ENCODE measurements around the gene VIPR2.

The VIPR2 gene

DNA sequence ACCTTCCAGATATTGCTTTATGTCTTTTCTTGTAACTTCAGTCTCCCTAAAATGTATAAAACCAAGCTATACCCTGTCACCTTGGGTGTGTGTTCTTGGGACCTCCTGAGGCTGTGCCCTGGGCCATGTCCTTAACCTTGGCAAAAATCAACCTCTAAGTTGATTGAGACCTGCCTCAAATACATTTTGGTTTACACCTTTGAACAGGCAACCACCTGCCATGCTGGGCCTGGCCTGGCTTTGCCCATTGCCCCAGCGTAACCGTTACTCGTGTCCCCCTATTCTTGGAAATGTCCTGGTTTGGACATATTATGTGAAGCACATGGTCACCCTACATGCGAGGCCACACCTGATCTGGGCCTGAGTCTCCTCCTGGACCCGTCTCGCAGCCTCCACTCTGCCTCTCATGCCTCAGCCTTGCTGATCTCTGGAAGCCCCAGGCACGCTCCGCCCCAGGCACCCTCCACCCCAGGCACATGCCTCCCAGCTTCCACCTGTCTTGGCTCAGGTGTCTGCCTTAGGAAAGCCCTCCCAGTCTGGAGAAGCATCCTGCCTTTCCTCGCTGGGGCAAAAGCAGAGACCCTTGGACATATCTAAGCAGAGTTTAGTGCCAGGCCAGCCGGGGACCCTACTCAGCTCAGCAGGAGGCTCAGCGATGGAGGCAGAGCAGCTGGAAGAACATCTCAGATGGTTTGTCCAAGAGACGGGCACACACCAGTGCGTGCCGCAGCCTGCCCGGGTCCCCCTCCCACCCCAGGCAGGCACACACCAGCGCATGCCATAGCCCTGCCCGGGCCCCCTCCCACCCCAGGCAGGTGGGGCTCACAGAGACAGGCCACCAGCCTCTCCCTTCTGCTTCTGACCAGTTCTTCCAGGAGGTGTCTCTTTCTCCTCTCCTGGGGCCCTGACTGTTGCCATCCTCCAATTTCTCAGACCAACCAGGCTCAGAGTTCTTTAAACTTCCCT is 4.0 kb upstream of the VIPR2 start:
- H3K9me3 ChIP-seq (ENCODE audit: control insufficient read depth in 2 of 2, low read length in 2 of 2): no peaks in the 10 kb centered on the region
- H3K9ac ChIP-seq (ENCODE audit: low read depth in 1 of 2, low read length in 2 of 2): no peak overlapping the region

DNA sequence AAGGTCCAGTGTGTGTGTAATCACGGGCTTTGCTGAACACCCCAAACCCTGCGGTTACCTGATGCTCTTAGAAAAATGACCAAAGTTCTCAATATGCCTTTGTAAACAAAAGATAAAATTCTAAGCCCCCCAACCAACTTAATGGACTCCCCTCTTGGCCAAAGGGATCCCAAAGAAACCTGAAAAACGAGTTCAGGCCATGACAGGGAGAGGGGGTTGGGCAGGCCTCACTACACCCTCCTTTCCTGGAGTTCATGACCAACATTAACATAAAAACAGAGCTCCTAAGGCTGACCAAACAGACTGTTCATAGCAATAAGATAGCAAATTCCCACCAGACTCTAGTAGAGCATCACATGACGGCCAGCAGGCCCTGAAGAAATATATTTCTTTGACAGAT is 3.0 kb upstream of the VIPR2 start:
- peaks cover 0 to 2% of the 10 kb centered on the region in 2 donors for H3K4me1 ChIP-seq (ENCODE audit: control insufficient read depth in 2 of 2, insufficient read depth in 2 of 2, low read length in 2 of 2)
- no peak overlapping the region for H3K27ac ChIP-seq (ENCODE audit: low read depth in 2 of 2, low read length in 2 of 2)
- H3K4me3 ChIP-seq (ENCODE audit: low read length in 2 of 2): no peak overlapping the region
- H3K9me3 ChIP-seq (ENCODE audit: control insufficient read depth in 2 of 2, low read length in 2 of 2): no peaks in the 10 kb centered on the region
- no peak overlapping the region for H3K9ac ChIP-seq (ENCODE audit: low read depth in 1 of 2, low read length in 2 of 2)
- H3K27me3 ChIP-seq (ENCODE audit: control insufficient read depth in 2 of 2, insufficient read depth in 2 of 2, low read length in 2 of 2): peaks cover 16 to 18% of the 10 kb centered on the region in 2 donors
- no peaks in the 10 kb centered on the region for H3K36me3 ChIP-seq (ENCODE audit: control insufficient read depth in 2 of 2, insufficient read depth in 2 of 2, low read length in 2 of 2)

More for the DNA sequence above, 4.0 kb upstream of the VIPR2 start:
- Histone ChIP-seq H3K27me3 (ENCODE audit: control insufficient read depth in 2 of 2, insufficient read depth in 2 of 2, low read length in 2 of 2) (peaks cover 8% of the 10 kb centered on the region in 2 donors), H3K36me3 (ENCODE audit: control insufficient read depth in 2 of 2, insufficient read depth in 2 of 2, low read length in 2 of 2) (no peaks in the 10 kb centered on the region), H3K27ac (ENCODE audit: low read depth in 2 of 2, low read length in 2 of 2) (no peak overlapping the region), H3K4me1 (ENCODE audit: control insufficient read depth in 2 of 2, insufficient read depth in 2 of 2, low read length in 2 of 2) (peaks cover 0 to 2% of the 10 kb centered on the region in 2 donors), H3K4me3 (ENCODE audit: low read length in 2 of 2) (no peak overlapping the region)

DNA sequence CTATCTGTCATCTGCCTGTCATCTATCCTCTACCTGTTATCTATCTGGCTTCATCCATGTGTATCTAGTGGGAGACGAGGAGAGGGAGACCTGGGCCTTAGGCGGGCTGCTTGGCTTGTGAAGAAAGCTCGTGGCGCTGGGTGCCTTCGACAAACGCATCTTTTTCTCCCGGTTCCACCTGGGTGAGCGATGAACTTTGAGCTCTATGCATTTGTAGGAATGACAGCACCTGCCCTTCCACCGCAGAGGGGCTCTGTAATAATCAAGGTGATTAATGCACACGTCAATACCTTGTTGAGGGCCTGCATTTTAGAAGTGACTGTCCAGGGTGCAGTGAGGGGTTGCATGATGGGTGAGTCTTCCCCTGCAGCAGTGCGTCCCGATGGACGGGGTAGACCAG is 2.6 kb upstream of the VIPR2 start:
- no peak overlapping the region for H3K27ac ChIP-seq (ENCODE audit: low read depth in 2 of 2, low read length in 2 of 2)
- H3K4me1 ChIP-seq (ENCODE audit: control insufficient read depth in 2 of 2, insufficient read depth in 2 of 2, low read length in 2 of 2): peaks cover 0 to 2% of the 10 kb centered on the region in 2 donors
- H3K9ac ChIP-seq (ENCODE audit: low read depth in 1 of 2, low read length in 2 of 2): no peak overlapping the region
- H3K36me3 ChIP-seq (ENCODE audit: control insufficient read depth in 2 of 2, insufficient read depth in 2 of 2, low read length in 2 of 2): no peaks in the 10 kb centered on the region
- no peaks in the 10 kb centered on the region for H3K9me3 ChIP-seq (ENCODE audit: control insufficient read depth in 2 of 2, low read length in 2 of 2)
- H3K4me3 ChIP-seq (ENCODE audit: low read length in 2 of 2): no peak overlapping the region
- H3K27me3 ChIP-seq (ENCODE audit: control insufficient read depth in 2 of 2, insufficient read depth in 2 of 2, low read length in 2 of 2): peaks cover 16 to 21% of the 10 kb centered on the region in 2 donors

DNA sequence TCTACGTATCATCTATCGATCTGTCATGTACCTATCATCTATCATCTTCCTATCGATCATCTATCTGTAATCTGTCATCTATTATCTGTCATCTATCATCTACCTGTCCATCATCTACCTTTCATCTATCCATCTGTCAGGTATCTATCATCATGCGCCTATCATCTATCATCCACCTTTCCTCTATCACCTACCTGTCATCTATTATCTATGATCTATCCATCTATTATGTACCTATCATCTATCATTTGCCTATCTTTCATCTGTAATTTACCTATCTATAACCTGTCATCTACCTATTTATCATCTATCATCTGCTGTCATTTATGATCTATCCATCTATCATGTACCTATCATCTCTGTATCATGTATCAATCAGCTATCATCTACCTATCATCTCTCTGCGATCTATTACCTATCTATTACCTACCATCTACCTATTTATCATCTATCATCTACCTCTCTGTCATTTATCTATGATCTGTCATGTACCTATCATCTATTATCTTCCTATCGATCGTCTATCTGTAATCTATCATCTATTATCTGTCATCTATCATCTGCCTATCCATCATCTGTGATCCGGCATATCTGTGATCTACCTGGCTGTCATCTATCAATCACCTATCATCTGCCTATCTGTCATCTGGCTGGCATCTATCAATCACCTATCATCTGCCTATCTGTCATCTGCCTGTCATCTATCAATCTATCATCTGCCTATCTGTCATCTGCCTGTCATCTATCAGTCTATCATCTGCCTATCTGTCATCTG is 1.6 kb upstream of the VIPR2 start:
- Histone ChIP-seq H3K4me3 (ENCODE audit: low read length in 2 of 2) (no peak overlapping the region), H3K9me3 (ENCODE audit: control insufficient read depth in 2 of 2, low read length in 2 of 2) (no peaks in the 10 kb centered on the region), H3K4me1 (ENCODE audit: control insufficient read depth in 2 of 2, insufficient read depth in 2 of 2, low read length in 2 of 2) (peaks cover 0 to 2% of the 10 kb centered on the region in 2 donors), H3K27me3 (ENCODE audit: control insufficient read depth in 2 of 2, insufficient read depth in 2 of 2, low read length in 2 of 2) (peaks cover 16 to 21% of the 10 kb centered on the region in 2 donors), H3K36me3 (ENCODE audit: control insufficient read depth in 2 of 2, insufficient read depth in 2 of 2, low read length in 2 of 2) (no peaks in the 10 kb centered on the region), H3K27ac (ENCODE audit: low read depth in 2 of 2, low read length in 2 of 2) (no peak overlapping the region), H3K9ac (ENCODE audit: low read depth in 1 of 2, low read length in 2 of 2) (no peak overlapping the region)

DNA sequence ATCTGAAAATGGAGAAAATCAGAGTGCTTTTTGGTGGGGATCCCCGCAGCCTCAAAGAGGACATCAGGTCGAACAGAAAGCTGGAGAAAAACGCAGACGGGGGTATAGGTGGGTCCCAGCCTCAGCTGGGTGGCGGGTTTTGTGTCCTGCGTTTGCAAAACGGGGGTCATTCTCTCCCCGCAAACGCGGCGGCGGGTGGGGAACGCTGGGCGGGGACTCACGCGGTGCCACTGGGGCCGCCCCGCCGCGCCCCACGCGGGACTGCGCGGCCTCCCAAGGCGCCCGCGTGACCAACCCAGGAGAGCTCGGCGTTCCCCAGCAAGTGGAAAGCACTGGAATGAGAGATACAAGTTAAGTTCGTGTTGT is 806 bp upstream of the VIPR2 start:
- Histone ChIP-seq H3K36me3 (ENCODE audit: control insufficient read depth in 2 of 2, insufficient read depth in 2 of 2, low read length in 2 of 2) (no peaks in the 10 kb centered on the region), H3K9ac (ENCODE audit: low read depth in 1 of 2, low read length in 2 of 2) (no peak overlapping the region), H3K9me3 (ENCODE audit: control insufficient read depth in 2 of 2, low read length in 2 of 2) (no peaks in the 10 kb centered on the region), H3K27me3 (ENCODE audit: control insufficient read depth in 2 of 2, insufficient read depth in 2 of 2, low read length in 2 of 2) (peaks cover 16 to 21% of the 10 kb centered on the region in 2 donors), H3K4me3 (ENCODE audit: low read length in 2 of 2) (no peak overlapping the region), H3K4me1 (ENCODE audit: control insufficient read depth in 2 of 2, insufficient read depth in 2 of 2, low read length in 2 of 2) (peaks cover 0 to 2% of the 10 kb centered on the region in 2 donors), H3K27ac (ENCODE audit: low read depth in 2 of 2, low read length in 2 of 2) (no peak overlapping the region)

DNA sequence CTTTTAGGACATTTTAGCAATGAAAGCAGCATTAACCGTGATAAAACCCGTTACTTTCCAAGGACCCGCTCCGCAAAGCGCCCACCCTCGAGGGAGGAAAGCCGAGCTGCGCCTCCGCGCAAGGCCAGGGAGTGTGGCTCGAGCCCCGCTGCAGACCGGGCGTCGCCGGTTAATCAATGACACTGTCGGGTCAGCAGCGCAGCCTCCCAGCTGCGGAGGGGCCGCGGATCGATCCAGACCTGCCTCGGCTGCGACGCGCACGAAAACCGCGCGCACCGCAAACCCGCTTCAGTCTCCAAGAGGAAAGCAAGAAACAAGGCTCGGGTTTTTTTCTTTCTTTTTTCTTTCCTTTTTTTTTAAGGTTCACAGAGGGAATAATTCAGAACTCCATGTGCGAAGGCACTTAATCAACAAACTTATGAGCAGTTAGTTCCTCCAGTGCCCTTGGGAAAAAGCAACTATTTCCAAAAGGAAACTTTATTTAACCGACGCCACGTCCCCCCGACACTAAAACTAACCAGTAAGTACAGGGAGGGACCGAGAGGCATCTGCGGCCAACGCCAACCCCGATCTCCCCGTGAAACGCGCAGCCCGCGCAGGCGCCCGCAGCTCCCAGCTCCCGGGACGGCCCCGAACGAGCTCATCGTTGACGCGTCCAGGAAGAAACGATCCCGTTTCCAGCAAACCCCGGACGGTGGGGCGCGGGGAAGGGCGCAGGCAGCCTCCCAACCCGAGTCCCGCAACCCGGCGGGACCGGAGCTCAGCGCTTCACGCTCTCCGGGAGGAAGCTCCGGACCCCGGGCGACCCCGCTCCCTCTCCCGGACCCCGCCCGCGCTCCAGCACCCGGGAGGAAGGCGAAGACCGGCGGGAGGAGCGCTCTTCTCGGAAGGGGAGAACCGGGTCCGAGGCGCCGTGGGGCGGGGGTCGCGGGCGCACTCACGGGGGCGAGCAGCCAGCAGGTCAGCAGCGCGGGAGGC is 598 bp downstream of the VIPR2 start:
- H3K27me3 ChIP-seq (ENCODE audit: control insufficient read depth in 2 of 2, insufficient read depth in 2 of 2, low read length in 2 of 2): peaks cover 16 to 21% of the 10 kb centered on the region in 2 donors
- peak overlapping the region in 1 of 2 donors; percentile 10 for H3K9ac ChIP-seq (ENCODE audit: low read depth in 1 of 2, low read length in 2 of 2)
- H3K9me3 ChIP-seq (ENCODE audit: control insufficient read depth in 2 of 2, low read length in 2 of 2): no peaks in the 10 kb centered on the region
- no peak overlapping the region for H3K27ac ChIP-seq (ENCODE audit: low read depth in 2 of 2, low read length in 2 of 2)
- H3K36me3 ChIP-seq (ENCODE audit: control insufficient read depth in 2 of 2, insufficient read depth in 2 of 2, low read length in 2 of 2): no peaks in the 10 kb centered on the region
- peak overlapping the region; percentile 38 to 62 for H3K4me3 ChIP-seq (ENCODE audit: low read length in 2 of 2)
- peaks cover 0 to 2% of the 10 kb centered on the region in 2 donors for H3K4me1 ChIP-seq (ENCODE audit: control insufficient read depth in 2 of 2, insufficient read depth in 2 of 2, low read length in 2 of 2)

DNA sequence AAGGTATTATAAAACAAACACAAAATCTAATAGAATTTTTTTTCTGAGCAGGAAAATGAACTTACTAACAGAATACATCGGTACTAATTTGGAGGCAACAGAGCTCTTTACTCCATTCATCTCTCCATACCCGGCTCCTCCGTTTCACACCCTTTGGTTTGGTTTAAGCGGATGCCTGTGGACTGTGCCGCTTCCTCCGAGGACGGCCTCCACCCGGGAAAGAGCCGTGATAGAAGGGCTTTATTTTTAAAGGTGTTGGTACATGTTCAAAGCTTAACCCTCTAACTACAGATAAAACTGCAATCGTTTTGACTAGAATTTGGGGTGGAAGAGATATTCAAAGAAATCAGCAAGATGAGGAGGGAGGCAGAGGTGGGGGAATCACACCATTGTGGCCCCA is 1.9 kb downstream of the VIPR2 start:
- Histone ChIP-seq H3K27me3 (ENCODE audit: control insufficient read depth in 2 of 2, insufficient read depth in 2 of 2, low read length in 2 of 2) (peaks cover 16 to 21% of the 10 kb centered on the region in 2 donors), H3K27ac (ENCODE audit: low read depth in 2 of 2, low read length in 2 of 2) (no peak overlapping the region), H3K36me3 (ENCODE audit: control insufficient read depth in 2 of 2, insufficient read depth in 2 of 2, low read length in 2 of 2) (no peaks in the 10 kb centered on the region), H3K9me3 (ENCODE audit: control insufficient read depth in 2 of 2, low read length in 2 of 2) (no peaks in the 10 kb centered on the region), H3K4me3 (ENCODE audit: low read length in 2 of 2) (no peak overlapping the region), H3K4me1 (ENCODE audit: control insufficient read depth in 2 of 2, insufficient read depth in 2 of 2, low read length in 2 of 2) (peaks cover 0 to 2% of the 10 kb centered on the region in 2 donors), H3K9ac (ENCODE audit: low read depth in 1 of 2, low read length in 2 of 2) (no peak overlapping the region)

DNA sequence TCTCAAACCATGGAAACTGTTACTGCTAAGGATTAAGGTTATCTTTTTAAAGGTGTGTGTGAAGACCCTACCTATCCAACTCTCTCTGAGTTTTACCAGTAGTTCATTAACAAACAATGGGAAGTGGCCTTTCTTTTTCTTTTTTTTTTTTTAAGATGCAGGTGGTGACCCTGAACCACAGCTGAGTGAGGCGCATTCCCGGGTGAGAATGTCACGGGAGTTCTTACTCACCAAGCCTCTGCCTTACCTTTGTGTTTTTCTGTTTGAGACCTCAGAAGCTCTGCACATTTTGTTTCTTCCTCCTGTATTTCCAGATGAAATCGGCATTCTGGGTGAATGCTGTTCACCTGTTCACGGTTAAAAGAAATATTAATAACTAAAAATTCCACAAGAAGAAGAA is 2.5 kb downstream of the VIPR2 start:
- Histone ChIP-seq H3K27me3 (ENCODE audit: control insufficient read depth in 2 of 2, insufficient read depth in 2 of 2, low read length in 2 of 2) (peaks cover 16 to 21% of the 10 kb centered on the region in 2 donors), H3K9ac (ENCODE audit: low read depth in 1 of 2, low read length in 2 of 2) (no peak overlapping the region), H3K4me1 (ENCODE audit: control insufficient read depth in 2 of 2, insufficient read depth in 2 of 2, low read length in 2 of 2) (peaks cover 0 to 2% of the 10 kb centered on the region in 2 donors), H3K4me3 (ENCODE audit: low read length in 2 of 2) (no peak overlapping the region), H3K27ac (ENCODE audit: low read depth in 2 of 2, low read length in 2 of 2) (no peak overlapping the region), H3K9me3 (ENCODE audit: control insufficient read depth in 2 of 2, low read length in 2 of 2) (no peaks in the 10 kb centered on the region), H3K36me3 (ENCODE audit: control insufficient read depth in 2 of 2, insufficient read depth in 2 of 2, low read length in 2 of 2) (no peaks in the 10 kb centered on the region)

DNA sequence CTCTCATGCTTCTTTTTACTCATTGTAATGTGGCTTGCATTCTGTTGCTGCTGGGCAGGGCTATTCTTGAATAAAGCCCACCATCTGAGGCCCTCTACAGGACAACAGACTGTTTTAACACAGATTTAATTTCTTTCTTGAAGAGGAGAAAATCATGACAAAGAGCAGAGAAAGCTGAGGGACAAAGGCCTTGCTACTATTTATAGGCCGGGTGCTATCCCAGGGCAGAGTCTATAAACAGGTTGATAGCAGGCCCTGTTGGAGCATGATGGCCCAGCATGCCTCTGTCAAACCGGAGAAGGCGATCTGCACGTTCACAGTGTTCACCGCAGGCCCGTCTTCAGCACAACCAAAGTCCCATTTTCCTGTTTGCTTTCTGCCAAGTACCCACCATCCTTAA is 3.0 kb downstream of the VIPR2 start:
- Histone ChIP-seq H3K9ac (ENCODE audit: low read depth in 1 of 2, low read length in 2 of 2) (no peak overlapping the region), H3K27ac (ENCODE audit: low read depth in 2 of 2, low read length in 2 of 2) (no peak overlapping the region), H3K4me3 (ENCODE audit: low read length in 2 of 2) (no peak overlapping the region), H3K9me3 (ENCODE audit: control insufficient read depth in 2 of 2, low read length in 2 of 2) (no peaks in the 10 kb centered on the region), H3K4me1 (ENCODE audit: control insufficient read depth in 2 of 2, insufficient read depth in 2 of 2, low read length in 2 of 2) (peaks cover 0 to 2% of the 10 kb centered on the region in 2 donors), H3K27me3 (ENCODE audit: control insufficient read depth in 2 of 2, insufficient read depth in 2 of 2, low read length in 2 of 2) (peaks cover 16 to 20% of the 10 kb centered on the region in 2 donors), H3K36me3 (ENCODE audit: control insufficient read depth in 2 of 2, insufficient read depth in 2 of 2, low read length in 2 of 2) (no peaks in the 10 kb centered on the region)
